HT-29 (cell line): ENCODE measurements around the gene GSTO1. TPM values are rescaled to one million over a fixed set of nuclear protein-coding genes. Genes with fewer than 3 reads are reported as not detected.

ENCODE experiments used
- DNase-seq: peaks from one replicate; pipeline ENCODE4 v3.0.0-alpha.2; 2015; ENCODE audit warnings: low spot score
- small RNA-seq: library from RNA; depleted of rRNA; stranded (forward); fragments of <200 nt; gene quantifications from one replicate; pipeline ENCODE3, GENCODE V24; 2014
- total RNA-seq: library from RNA; depleted of rRNA; stranded (reverse); fragments of >200 nt; shearing (Covaris generic); gene quantifications from 2 replicates; pipeline ENCODE4 v1.2.3, GENCODE V29; 2014; rRNA removed

Gene GSTO1
- total RNA-seq, 1 experiment from 2014 or later: 97.2 TPM

GRCh38 chr10:104303594-104304355 lies 49.1 kb downstream of the GSTO1 start:
- no peak for DNase-seq

GRCh38 chr10:104304356-104304745 lies 49.7 kb downstream of the GSTO1 start:
- DNase-seq: no peak

DNA sequence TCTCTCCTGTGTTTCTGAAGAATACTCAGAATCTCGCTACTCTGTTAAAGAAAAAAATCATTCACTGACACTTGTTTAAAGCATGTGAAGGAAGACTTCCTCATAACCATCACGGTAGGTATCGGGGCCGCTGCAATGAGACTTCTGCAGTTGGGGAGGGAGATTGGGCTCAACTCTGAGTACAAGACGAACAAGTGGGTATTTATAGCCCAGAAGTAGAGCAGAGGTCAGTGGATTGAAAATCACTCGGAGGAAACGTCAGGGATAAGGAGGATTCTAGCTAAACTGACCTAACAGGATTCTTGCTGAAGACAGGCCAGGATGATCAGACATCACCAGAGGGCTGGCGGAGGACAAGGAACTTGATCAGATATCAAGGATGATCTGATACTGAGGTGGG lies 50.2 kb downstream of the GSTO1 start:
- no peak for DNase-seq

GRCh38 chr10:104306897-104307296 lies 52.2 kb downstream of the GSTO1 start:
- no peak for DNase-seq

GRCh38 chr10:104307576-104308438 lies 53.1 kb downstream of the GSTO1 start:
- DNase-seq: no peak

GRCh38 chr10:104308439-104308903 lies 53.8 kb downstream of the GSTO1 start:
- DNase-seq: no peak

GRCh38 chr10:104309980-104310978 lies 55.6 kb downstream of the GSTO1 start:
- no peak for DNase-seq

DNA sequence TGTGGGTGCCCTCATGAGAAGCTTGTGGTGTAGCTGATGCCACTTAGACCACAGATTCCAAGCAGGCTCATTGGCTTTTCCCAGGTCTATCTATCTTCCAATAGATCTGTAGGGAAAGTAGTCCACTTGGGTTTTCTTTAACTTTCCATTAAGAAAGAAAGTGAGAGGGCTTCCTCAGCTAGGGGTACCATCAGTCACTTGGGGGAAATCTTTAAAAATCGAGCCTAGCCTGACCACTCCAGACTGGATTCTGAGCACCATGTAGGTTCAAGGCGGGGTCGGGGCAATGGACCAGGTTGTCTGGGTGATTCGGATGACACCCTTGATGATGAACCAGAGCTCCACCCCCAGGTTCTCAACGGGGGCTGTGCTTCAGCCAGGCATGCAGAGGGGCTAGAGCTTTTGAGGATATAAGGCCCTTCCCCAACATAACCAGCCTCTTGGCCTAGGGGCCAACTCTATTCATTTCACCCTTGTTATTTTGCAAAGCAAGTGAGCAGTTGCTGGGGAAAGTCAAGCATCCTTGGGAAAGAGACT lies 56.6 kb downstream of the GSTO1 start:
- DNase-seq: no peak

DNA sequence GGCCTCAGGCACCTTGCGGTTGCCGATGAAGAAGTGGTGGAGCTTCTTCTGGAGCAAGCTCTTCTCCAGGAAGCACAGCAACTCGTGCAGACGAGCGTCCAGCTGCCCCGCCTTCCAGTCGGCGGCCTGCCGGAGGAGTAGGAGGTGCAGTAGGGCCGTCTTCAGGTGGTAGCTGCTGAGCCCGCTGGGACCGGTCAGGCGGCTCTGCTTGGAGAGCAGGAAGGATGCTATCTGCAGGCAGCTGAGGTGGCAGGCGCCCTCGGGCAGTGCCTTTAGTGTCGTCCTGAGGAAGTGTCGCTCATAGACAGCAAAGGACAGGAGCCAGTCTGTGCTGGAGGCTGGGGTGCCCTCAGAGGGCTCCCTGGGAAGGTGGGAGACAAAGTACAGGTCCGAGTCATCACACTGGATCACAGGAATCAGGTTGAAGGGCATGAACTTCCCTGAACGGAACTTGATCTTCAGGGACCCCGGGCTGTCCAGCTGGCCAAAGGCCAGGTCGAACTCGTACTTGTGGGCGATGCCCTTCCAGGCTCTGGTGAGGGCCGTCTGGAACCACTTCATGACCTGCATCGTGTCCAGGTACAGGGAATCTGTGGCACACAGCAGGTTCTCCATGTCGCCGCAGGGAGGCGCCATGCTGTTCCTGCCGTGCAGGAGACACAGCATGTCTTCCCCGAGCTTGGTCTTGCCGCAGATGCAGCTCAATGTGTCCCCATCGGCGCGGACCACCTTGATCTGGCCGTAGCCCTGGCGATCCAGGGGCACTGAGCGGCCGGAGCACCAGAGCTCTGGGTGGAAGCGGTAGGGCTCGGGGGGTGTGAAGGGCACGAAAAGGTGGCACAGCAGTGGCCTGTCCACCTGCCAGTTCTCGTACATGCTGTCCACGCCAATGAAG lies 60.1 kb downstream of the GSTO1 start:
- DNase-seq: no peak

DNA sequence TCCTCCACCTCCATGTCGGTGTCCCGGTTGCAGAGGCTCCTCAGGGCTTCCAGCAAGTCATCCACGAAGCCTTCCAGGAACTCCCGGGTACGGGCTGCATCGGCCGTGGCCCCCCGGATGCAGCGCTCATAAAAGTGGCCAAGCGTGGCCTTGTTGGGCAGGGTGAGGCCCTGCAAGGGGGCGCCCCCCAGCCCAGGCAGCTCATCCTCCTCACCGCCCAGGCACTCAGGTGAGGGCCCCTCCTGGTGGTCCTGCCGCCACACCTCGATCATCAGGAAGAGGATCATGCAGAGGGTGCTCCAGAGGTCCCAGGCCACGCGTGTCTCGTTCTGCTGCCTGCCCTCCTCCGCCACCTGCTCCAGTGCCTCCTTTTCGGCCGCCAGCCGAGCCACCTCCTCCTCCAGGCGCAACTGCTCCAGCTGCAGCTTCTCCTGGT lies 60.8 kb downstream of the GSTO1 start:
- DNase-seq: no peak

DNA sequence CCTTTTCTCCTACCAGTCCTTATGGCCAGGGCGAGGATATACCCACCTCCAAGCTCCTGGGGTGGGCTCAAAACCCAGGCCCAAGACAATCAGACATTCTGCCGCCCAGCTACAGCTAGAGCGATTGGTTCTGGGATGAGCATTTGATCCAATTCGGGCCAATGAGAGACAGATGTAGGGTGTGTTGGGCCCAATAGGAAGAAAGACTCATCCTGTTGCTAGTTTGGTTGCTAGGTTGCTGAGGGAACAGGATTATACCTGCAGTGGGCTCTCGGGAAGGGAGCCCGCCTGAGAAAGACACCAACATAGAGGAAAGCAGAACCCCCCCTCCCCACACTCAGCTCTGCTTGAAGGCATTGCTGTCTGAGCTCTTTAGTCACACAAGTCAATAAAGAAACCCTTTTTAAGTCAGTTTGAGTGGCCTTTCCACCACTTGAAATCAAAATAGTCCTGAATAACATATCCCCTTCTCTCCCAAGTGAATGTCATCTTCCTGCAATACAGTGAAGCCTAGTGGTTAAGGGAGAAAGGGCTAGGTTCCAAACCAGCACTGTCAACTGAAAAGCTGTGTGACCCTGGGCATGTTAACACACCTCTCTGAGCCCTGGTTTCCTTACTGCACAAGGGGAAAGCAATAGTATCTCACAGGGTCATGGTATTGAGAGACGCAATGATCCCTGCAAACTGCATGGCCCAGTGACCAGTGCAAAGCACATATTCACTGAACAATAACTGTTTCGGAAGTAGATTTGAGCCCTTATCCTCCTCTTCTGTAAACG lies 61.8 kb downstream of the GSTO1 start:
- no peak for DNase-seq

Small RNAs within 50 kb of the gene (small RNA-seq; reads per million reads assigned to genes)
- gene MIR4482 (not detected), gene MIR609 (not detected)

Other genes with a start within 250 kb of the GSTO1 start
- gene COL17A1, start 169.0 kb upstream of the GSTO1 start, total RNA-seq: 40.0 and 45.0 TPM in 2 replicates
- 3.2 and 4.1 TPM in 2 replicates for gene SFR1, start 132.7 kb upstream of the GSTO1 start, total RNA-seq
- 0.16 and 0.18 TPM in 2 replicates for gene CFAP43, start 22.5 kb upstream of the GSTO1 start, total RNA-seq
- gene GSTO2, start 14.3 kb downstream of the GSTO1 start, total RNA-seq: 31.4 and 31.8 TPM in 2 replicates
- gene ITPRIP, start 83.6 kb downstream of the GSTO1 start, total RNA-seq: 1.9 and 2.4 TPM in 2 replicates
- 0.03 TPM in 1 of 2 replicates, not detected in the other for gene CFAP58, start 98.9 kb downstream of the GSTO1 start, total RNA-seq